SK-N-MC (cell line): Measurements from ENCODE around the gene PTPRG.

ENCODE experiments used
- EZH2 ChIP-seq: fragments of 200-600 bp; sonication (generic); IDR thresholded peaks from one replicate; pipeline ENCODE4 v1.6.1; 2017; ENCODE audit warnings: antibody characterized with exemption
- FOXP2 ChIP-seq: optimal IDR thresholded peaks from 2 replicates; pipeline ENCODE3; 2011; ENCODE audit warnings: mild to moderate bottlenecking, moderate library complexity; ENCODE audit not compliant: insufficient read depth; ENCODE audit errors: extremely low read length, control extremely low read depth
- POLR2AphosphoS5 ChIP-seq: IDR thresholded peaks from 2 replicates; pipeline ENCODE4 v1.6.1; 2012; ENCODE audit warnings: mild to moderate bottlenecking, low read depth, low read length, borderline replicate concordance

DNA sequence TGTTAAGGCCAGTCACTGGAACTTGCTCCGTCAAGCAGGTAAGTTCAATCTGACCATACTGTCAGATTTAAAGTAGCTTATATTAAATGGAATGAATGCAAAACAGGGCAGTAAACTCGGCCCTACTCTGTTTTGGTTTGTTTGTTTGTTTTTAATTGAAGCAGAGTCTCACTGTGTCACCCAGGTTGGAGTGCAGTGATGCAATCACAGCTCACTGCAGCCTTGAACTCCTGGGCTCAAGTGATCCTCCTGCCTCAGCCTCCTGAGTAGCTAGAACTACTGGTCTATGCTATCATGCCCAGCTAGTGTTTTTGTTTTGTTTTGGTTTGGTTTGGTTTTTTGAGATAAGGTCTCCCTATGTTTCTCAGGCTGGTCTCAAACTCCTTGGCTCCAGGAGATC lies 507.0 kb downstream of the PTPRG start:
- no peak for TF ChIP-seq EZH2
- TF ChIP-seq POLR2AphosphoS5 = no peak
- no peak for TF ChIP-seq FOXP2
